ENCODE measurements around the gene PMM1. TPM values are rescaled to one million over a fixed set of nuclear protein-coding genes. Genes with fewer than 3 reads are reported as not detected.

Gene PMM1
- total RNA-seq, 1 experiment from 2014 or later: 49.3 TPM

DNA sequence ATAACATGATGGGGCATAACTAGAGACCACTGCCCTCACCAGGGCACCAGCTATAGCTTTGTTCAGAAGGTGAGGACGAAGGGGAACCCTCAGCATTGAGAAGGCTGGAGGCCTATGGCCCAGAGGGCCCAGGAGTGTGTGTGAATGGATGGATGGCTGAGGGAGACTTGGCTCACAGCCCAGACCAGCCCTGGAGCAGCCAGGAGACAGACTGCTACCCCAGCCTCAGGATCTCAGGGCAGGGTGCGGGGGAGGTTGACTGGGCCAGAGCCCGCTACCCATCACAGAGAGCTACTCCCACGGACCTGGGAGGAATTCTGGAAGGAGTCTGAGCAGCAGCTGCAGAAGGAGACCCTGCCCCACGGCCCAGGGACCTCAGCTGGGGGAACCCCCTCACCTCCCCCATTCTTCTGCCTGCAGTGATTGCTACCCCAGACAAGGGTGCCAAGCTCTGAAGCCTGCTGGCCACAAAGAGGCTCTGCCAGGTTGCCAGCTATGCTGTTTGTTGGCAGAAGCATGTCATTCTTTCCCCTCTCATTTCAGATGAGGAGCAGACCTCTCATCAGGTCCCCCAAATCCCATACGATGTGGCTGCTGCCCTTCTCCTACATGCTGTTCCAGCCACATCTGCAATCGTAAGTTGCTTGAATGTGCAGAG is 34.2 kb downstream of the PMM1 start:
- Histone ChIP-seq H2AFZ (no peak overlapping the region), H3K36me3 (ENCODE audit: low read depth) (no peaks in the 10 kb centered on the region), H3K4me3 (no peak overlapping the region), H4K20me1 (ENCODE audit: insufficient read depth) (no peaks in the 10 kb centered on the region), H3K4me1 (replicated peaks; ENCODE audit: insufficient read depth) (no peaks in the 10 kb centered on the region), H3K79me2 (ENCODE audit: low read depth) (no peaks in the 10 kb centered on the region), H3K9me2 (ENCODE audit: insufficient read depth) (no peaks in the 10 kb centered on the region), H3K27me3 (ENCODE audit: insufficient read depth, low read depth) (no peaks in the 10 kb centered on the region), H3K4me2 (no peak overlapping the region), H3K27ac (no peak overlapping the region), H3F3A (ENCODE audit: insufficient read depth, low read depth) (no peaks in the 10 kb centered on the region), H3K9me3 (ENCODE audit: insufficient read depth, low read depth) (no peaks in the 10 kb centered on the region)
- BruUV-seq (replicated peaks): no TSS peak
- intact Hi-C loops (cut with micrococcal nuclease; ENCODE audit: unreplicated experiment): no loop called here
- no peak for DNase-seq
- ChIA-PET CTCF (no interaction called here), POLR2A (ENCODE audit: unreplicated experiment) (no interaction called here)
- TF ChIP-seq, protein P1, sequence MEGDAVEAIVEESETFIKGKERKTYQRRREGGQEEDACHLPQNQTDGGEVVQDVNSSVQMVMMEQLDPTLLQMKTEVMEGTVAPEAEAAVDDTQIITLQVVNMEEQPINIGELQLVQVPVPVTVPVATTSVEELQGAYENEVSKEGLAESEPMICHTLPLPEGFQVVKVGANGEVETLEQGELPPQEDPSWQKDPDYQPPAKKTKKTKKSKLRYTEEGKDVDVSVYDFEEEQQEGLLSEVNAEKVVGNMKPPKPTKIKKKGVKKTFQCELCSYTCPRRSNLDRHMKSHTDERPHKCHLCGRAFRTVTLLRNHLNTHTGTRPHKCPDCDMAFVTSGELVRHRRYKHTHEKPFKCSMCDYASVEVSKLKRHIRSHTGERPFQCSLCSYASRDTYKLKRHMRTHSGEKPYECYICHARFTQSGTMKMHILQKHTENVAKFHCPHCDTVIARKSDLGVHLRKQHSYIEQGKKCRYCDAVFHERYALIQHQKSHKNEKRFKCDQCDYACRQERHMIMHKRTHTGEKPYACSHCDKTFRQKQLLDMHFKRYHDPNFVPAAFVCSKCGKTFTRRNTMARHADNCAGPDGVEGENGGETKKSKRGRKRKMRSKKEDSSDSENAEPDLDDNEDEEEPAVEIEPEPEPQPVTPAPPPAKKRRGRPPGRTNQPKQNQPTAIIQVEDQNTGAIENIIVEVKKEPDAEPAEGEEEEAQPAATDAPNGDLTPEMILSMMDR (conservative IDR thresholded peaks at IDR 0.05): no peak
- no peak for TF ChIP-seq EZH2 (IDR thresholded peaks at IDR 0.05; ENCODE audit: low read depth)

DNA sequence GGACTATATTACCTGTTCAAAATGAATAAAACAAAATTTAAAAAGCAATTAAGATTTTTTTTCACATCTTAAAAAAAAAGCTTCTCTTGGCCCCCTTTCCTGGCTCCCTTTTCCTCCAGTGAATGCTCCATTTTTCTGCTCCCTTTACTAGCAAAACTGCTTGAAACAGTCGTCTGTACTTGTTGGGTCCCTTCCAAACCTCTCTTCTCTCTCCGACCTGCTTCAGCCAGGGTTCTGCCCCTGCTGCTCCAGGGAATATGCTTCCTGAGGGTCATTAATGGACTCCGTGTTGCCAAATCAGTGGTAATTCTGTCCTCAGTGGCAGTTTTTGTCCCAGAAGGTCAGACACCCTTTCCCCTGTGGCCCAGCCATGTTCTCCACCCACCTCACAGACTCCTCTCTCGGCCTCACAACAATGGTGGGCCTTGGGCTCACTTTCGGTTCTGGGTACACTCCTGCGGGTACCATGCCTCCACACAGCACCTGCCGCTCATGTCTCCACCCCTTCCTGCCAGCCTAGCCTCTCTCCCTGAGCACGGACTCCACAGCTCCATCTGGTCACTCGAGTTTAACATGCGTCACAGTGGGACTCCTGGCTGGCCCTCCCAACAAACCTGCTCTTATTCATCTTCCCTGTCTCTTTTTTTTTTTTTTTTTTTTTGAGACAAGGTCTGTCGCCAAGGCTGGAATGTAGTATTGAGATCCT is 37.6 kb downstream of the PMM1 start:
- POLR2A ChIA-PET (ENCODE audit: unreplicated experiment): interaction anchor here (0.6 kb wide), 1 partner anchor 145 kb away, joined by 3 read pairs; no protein-coding TSS in a partner anchor
- H3K9me2 ChIP-seq (ENCODE audit: insufficient read depth): no peaks in the 10 kb centered on the region
- TF ChIP-seq EZH2 (IDR thresholded peaks at IDR 0.05; ENCODE audit: low read depth): no peak
- TF ChIP-seq, protein P1 (conservative IDR thresholded peaks at IDR 0.05): no peak

DNA sequence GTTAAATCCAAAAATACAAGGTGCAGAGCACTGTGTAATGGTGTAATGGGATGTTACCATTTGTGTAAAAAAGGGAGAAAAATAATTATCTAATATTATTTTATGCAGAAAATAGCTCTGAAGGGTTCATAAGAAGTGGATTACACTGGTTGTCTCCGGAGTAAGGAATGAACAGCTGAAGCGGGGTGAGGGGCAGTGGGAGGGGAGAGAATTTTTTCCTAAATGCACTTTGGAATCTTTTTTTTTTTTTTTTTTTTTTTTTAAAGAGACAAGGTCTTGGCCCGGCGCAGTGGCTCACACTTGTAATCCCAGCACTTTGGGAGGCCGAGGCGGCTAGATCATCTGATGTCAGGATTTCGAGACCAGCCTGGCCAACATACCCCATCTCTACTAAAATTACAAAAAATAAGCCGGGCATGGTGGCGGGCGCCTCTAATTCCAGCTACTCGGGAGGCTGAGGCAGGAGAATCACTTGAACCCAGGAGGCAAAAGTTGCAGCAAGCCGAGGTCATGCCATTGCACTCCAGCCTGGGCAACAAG is 38.6 kb downstream of the PMM1 start:
- Histone ChIP-seq H3F3A (ENCODE audit: insufficient read depth, low read depth) (no peaks in the 10 kb centered on the region; the same call in 1 of the 2 replicates), H2AFZ (no peak overlapping the region), H3K4me1 (replicated peaks; ENCODE audit: insufficient read depth) (no peaks in the 10 kb centered on the region), H3K27ac (no peak overlapping the region), H3K9me2 (ENCODE audit: insufficient read depth) (no peaks in the 10 kb centered on the region), H4K20me1 (ENCODE audit: insufficient read depth) (no peaks in the 10 kb centered on the region), H3K9me3 (ENCODE audit: insufficient read depth, low read depth) (no peaks in the 10 kb centered on the region), H3K79me2 (ENCODE audit: low read depth) (no peaks in the 10 kb centered on the region), H3K27me3 (ENCODE audit: insufficient read depth, low read depth) (no peaks in the 10 kb centered on the region), H3K36me3 (ENCODE audit: low read depth) (no peaks in the 10 kb centered on the region), H3K4me2 (no peak overlapping the region), H3K4me3 (no peak overlapping the region)
- intact Hi-C loops (cut with micrococcal nuclease; ENCODE audit: unreplicated experiment): no loop called here
- BruUV-seq (replicated peaks): no TSS peak
- CTCF ChIA-PET: no interaction called here
- TF ChIP-seq EZH2 (IDR thresholded peaks at IDR 0.05; ENCODE audit: low read depth): no peak
- TF ChIP-seq, protein P1 (conservative IDR thresholded peaks at IDR 0.05): no peak
- POLR2A ChIA-PET (ENCODE audit: unreplicated experiment): interaction anchor here (0.6 kb wide), 2 partner anchors 39 to 242 kb away, joined by 4 to 5 read pairs; partner anchors contain the start of gene PMM1
- DNase-seq: no peak

More for the DNA sequence above, 37.6 kb downstream of the PMM1 start:
- no peak overlapping the region for H3K27ac ChIP-seq
- no peaks in the 10 kb centered on the region for H3K27me3 ChIP-seq (ENCODE audit: insufficient read depth, low read depth)
- no peak overlapping the region for H3K4me2 ChIP-seq
- no peaks in the 10 kb centered on the region for H3K79me2 ChIP-seq (ENCODE audit: low read depth)
- no peak overlapping the region for H2AFZ ChIP-seq
- H4K20me1 ChIP-seq (ENCODE audit: insufficient read depth): no peaks in the 10 kb centered on the region
- H3K4me1 ChIP-seq (replicated peaks; ENCODE audit: insufficient read depth): no peaks in the 10 kb centered on the region
- no peak for DNase-seq
- no peak overlapping the region for H3K4me3 ChIP-seq
- CTCF ChIA-PET: no interaction called here
- no peaks in the 10 kb centered on the region for H3K36me3 ChIP-seq (ENCODE audit: low read depth)
- no peaks in the 10 kb centered on the region for H3K9me3 ChIP-seq (ENCODE audit: insufficient read depth, low read depth)
- intact Hi-C loops (cut with micrococcal nuclease; ENCODE audit: unreplicated experiment): no loop called here
- BruUV-seq (replicated peaks): no TSS peak
- no peaks in the 10 kb centered on the region for H3F3A ChIP-seq (ENCODE audit: insufficient read depth, low read depth)

All from PC-9 (cell line).